Liver (tissue), 3 donors: ENCODE data around the gene CADPS.

Source experiments
- ATF3 ChIP-seq: IDR thresholded peaks from 2 replicates; pipeline ENCODE4 v1.6.1; 2016; ENCODE audit warnings: antibody characterized with exemption
- CTCF ChIP-seq: fragments of 150-350 bp; IDR thresholded peaks from 2 replicates; pipeline ENCODE4 v1.5.1; 2017; ENCODE audit warnings: improper control_type of control experiment, low read depth, low read length; ENCODE audit not compliant: missing input control
- FOXA1 ChIP-seq: IDR thresholded peaks from 2 replicates; pipeline ENCODE4 v1.6.1; 2016; ENCODE audit warnings: antibody characterized with exemption
- GABPA ChIP-seq, 2 donors: IDR thresholded peaks in 1 of 2; conservative IDR thresholded peaks in 1 of 2; 2 replicates each; pipeline ENCODE4 v1.6.1; 2016; ENCODE audit warnings: antibody characterized with exemption in 2 of 2, mild to moderate bottlenecking in 1 of 2, moderate library complexity in 1 of 2
- MAX ChIP-seq: IDR thresholded peaks from 2 replicates; pipeline ENCODE4 v1.6.1; 2016; ENCODE audit warnings: antibody characterized with exemption
- RAD21 ChIP-seq, 2 donors: IDR thresholded peaks; 2 replicates each; pipeline ENCODE4 v1.6.1; 2016; ENCODE audit warnings: antibody characterized with exemption in 2 of 2, mild to moderate bottlenecking in 2 of 2
- REST ChIP-seq: IDR thresholded peaks from 2 replicates; pipeline ENCODE4 v1.6.1; 2016; ENCODE audit warnings: antibody characterized with exemption, mild to moderate bottlenecking
- RXRA ChIP-seq, 2 donors: IDR thresholded peaks; 2 replicates each; pipeline ENCODE4 v1.6.1; 2017 to 2018; ENCODE audit warnings: antibody characterized with exemption in 2 of 2, mild to moderate bottlenecking in 1 of 2
- SP1 ChIP-seq: IDR thresholded peaks from 2 replicates; pipeline ENCODE4 v1.6.1; 2018; ENCODE audit warnings: antibody characterized with exemption, mild to moderate bottlenecking
- TAF1 ChIP-seq: conservative IDR thresholded peaks from 2 replicates; pipeline ENCODE4 v1.6.1; 2016; ENCODE audit warnings: antibody characterized with exemption, mild to moderate bottlenecking
- ZBTB33 ChIP-seq: IDR thresholded peaks from 2 replicates; pipeline ENCODE4 v1.6.1; 2016; ENCODE audit warnings: antibody characterized with exemption
- donor health status: healthy.
- donor health status: healthy.

GRCh38 chr3:62416144-62416543 is 459.1 kb downstream of the CADPS start:
- TF ChIP-seq RAD21 (IDR thresholded peaks at IDR 0.05) = no peak
- TF ChIP-seq REST = no peak
- no peak for TF ChIP-seq CTCF
- no peak for TF ChIP-seq SP1
- no peak for TF ChIP-seq MAX
- no peak for TF ChIP-seq TAF1
- no peak for TF ChIP-seq ZBTB33
- no peak for TF ChIP-seq ATF3
- no peak for TF ChIP-seq FOXA1
- no peak for TF ChIP-seq GABPA (IDR thresholded peaks at IDR 0.05 in 1 of 2, conservative IDR thresholded peaks at IDR 0.05 in 1 of 2)
- no peak for TF ChIP-seq RXRA (IDR thresholded peaks at IDR 0.05)
